ENCODE measurements around the gene BRAP.
"Not testable (repeated sequence)": the region's sequence is repeated elsewhere in the genome, so short reads cannot be mapped to it uniquely, and the experiment has no call there.

Gene BRAP

DNA sequence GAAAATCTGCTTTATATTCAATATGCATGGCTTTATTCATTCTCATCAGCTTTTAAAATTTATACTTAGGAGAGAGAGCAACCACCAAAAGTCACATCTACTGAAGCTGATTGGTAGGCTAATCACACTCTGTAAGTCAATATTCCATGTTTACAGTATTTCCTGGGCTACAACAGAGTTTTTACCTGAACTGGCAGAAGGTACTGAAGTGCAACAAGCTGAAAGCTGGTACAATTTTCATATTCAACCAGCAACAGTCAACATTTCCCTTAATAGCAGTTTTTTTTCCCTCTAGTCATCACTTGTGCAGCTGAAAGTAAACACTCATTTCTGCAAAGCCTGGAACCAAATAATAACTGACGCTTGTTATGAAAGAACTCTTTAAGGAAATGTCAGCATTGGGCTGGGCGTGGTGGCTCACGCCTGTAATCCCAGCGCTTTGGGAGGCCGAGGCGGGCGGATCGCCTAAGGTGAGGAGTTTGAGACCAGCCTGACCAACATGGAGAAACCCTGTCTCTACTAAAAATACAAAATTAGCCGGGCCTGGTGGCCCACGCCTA is 12.9 kb downstream of the BRAP start:
- DNase-seq, result no peak

- no peak for DNase-seq
Measured at GRCh38 chr12:111664961-111665865, 20.5 kb downstream of the BRAP start.

GRCh38 chr12:111664499-111664898 is 21.3 kb downstream of the BRAP start:
- DNase-seq, result no peak

DNA sequence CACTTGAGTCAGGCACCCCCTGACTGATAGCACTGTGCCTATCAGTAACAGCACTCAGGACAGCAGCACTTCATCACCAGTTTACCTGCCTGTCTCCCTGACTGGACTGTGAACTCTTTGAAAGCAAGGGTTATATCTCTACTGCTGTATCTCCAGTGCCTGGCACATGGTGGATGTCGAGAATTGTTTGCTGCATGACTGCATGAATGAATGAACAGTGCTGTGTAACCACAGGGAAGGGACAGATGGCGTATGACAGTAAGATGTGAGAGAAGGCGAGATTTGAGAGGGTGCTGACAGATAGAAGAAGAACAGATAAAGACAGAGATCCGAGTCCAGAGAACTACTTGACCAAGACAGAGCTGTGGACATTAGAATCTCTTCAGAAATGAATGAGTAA is 29.7 kb downstream of the BRAP start:
- no peak for DNase-seq

DNA sequence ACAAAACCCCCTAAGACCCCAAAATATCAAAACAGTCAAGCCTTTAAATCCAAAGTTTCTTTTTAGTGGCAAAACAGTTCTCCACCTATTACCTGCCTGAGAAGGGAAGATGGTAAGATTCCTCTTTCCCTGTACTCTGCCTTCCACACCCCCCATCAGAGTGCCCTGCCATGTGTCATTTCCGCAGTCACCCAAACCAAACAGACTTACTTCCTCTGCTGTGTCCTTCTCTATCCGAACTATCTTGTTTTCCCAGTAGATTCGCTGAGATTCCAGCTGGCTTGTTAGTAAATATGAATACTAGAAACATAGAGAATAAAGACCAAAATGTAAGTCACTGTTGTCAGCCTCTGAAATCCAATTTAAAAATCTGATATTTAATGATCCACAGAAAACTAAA is 30.4 kb downstream of the BRAP start:
- DNase-seq, result no peak

- no peak for DNase-seq
Measured at GRCh38 chr12:111653596-111653995, 32.2 kb downstream of the BRAP start.

GRCh38 chr12:111652530-111652929 is 33.2 kb downstream of the BRAP start:
- not testable (repeated sequence) for DNase-seq

GRCh38 chr12:111650912-111651311 is 34.8 kb downstream of the BRAP start:
- DNase-seq, result no peak

DNA sequence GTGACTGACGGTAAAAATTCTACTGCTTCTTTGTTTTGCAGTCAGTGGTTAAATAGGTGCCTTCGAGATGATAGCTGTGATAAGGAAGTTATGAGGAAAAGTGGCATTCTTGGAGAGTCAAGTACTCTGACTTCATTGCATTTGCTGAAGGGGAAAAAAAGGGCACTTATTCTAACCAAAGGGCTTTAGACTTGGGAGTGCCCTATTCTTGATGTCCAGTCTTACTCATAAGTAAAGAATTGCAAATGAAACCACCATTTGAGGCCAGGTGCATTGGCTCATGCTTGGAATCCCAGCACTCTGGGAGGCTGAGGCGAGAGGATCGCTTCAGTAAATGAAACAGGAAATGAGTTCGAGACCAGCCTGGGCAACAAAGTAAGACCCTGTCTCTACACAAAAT is 40.3 kb downstream of the BRAP start:
- DNase-seq, result no peak

GRCh38 chr12:111643427-111643826 is 42.3 kb downstream of the BRAP start:
- DNase-seq, result no peak

DNA sequence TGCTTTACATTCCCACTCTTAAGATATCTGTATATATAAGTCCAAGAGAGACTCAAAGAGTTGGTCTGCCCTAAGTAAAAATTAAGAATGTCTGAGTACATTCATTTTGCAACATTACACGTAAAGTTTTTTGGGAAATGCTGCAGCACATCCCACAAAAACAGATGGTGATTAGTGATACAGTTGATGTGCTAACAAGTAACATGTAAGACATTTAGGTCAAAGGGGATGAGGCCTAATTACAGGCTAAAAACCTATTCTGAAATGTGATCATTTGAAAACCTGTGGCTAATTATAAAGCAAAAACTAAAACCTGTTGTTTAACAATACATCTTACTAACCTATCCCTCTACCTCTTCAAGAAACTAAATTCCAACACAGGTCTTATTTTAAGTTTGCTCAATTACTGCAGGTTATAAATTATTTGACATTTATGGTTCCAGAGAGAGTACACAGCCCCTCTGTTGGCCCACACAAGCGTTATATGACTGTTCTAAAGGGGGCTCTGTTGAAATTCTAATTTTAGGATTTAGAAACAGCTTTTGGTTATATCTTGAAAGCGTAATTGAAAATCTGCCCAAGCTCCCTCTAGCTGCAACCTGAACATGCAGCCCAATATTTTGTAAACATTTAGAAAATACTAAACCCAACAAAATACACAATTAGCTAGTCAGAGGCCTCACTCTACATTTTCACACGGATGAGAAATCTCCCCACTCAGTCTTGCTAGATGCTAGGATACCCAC is 42.9 kb downstream of the BRAP start:
- DNase-seq, result no peak

DNA sequence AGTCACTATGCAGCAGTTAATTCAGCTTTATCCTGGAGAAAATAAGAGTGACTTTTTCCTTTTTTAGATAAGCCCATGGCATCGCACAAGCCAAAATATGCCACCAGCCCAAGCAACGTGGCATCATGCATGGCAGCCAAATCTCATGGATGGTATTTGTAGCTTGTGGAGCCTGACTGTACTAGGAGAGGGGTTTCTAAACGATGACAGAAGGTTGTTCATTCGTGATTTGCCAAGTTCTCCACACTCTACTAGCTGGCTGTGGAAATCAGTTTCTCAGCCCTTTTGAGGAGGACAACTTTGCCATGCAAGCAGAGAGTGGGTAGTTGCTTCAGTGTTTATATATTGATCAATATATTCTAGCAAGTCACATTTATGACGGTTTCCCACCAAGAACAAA is 45.2 kb downstream of the BRAP start:
- DNase-seq, result no peak

- DNase-seq, result no peak
Measured at GRCh38 chr12:111638556-111638955, 47.2 kb downstream of the BRAP start.

DNA sequence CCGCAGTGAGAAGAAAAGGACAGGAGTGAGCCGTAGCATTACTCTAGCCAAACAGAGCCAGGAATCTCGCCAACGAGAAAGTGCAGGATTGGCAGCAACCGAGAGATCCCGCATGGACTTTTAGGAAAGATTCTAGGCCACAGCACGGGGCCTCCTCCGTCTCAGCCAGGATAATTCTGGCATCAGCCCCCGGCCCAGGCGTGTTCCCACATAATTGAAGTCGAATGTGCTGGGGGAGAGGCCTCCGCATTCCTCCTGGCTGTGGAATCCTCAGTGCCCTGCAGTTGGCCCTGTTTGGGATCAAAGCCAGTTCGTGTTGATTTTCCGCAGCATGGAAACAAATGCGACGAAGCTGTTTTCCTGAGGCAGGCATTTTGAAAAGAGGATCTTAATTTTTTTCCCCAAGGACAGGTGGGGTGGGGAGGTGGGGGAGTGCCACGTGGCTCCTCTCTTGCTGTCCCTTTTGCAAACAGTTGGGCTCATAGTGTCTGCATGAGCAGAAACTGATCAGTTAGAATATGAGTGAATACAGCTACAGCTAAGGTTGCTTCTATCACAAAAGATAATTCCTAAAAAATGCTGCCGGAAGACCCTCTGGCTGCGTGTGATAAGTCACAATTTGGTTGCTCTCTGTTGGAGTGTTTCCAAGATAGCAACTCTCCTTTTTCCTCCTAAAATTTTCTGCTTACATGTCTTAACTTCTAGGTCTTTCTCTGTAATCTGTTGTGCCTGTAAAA is 49.4 kb downstream of the BRAP start:
- DNase-seq, result no peak

DNA sequence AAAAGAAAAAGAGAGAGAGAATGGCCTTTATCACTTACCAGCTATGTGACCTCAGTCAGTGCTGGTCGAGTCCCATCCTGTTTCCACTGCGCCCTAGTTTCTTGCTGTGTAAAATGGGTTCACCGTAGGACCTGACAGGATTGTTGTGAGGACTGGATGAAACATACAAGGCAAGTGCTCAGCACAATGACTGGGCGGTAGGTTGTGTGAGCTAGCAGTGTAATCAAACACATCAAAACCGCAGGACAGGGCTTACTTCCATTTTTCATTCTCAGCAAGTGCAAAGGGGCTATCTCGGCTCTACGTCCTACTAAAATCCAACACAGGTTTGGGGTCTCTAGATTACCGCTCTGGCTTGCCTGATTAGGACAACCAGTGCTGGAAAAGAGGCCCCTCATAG is 50.2 kb downstream of the BRAP start:
- no peak for DNase-seq

DNA sequence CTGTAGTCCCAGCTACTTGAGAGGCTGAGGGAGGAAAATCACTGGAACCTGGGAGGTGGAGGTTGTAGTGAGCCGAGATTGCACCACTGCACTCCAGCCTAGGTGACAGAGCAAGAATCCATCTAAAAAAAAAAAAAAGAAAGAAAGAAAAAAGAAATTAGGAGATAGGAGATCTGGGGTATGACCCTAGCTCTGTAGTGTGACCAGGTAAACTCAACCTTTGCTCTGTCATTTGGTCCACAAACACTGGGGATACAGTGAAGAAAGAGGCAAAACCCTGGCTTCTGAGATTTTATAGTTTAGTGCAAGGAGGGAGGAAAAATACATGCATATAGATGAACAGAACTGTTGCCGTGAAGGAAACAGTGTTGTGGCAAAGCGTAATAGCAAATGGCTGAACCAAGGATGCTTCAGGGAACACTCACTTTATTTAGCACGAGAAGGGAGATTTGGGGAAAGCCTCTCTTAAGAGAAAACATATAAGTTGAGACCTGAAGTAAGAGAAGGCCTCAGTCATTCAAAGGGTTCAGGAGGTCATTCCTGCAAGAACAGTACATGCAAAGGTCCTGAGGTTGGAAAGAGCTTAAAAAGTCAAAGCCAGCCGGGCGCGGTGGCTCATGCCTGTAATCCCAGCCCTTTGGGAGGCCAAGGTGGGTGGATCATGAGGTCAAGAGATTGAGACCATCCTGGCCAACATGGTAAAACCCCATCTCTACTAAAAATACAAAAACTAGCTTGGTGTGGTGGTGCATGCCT is 57.1 kb downstream of the BRAP start:
- DNase-seq, result no peak

- DNase-seq, result no peak
Measured at GRCh38 chr12:111626230-111626629, 59.5 kb downstream of the BRAP start.

GRCh38 chr12:111624540-111624939 is 61.2 kb downstream of the BRAP start:
- DNase-seq, result no peak

- not testable (repeated sequence) for DNase-seq
Measured at GRCh38 chr12:111617841-111618240, 67.9 kb downstream of the BRAP start.

DNA sequence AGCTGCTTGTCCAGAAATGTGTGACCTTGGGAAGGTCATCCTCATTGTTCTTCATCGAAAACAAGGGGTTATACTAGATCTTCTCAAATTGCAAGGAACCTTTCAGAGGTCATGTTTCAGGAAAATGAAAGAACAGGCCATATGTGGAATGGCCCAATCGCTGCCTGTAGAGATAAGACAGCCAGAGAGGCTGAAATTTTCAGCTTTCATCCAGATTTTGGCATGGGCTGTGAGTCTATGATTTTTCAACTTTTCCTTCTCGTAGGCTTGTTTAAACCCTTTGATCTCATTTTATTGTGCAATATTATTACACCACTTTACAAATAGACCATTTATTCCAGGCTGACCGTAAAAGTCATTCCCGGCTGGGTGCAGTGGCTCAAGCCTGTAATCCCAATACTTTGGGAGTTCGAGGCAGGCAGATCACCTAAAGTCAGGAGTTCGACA is 69.6 kb downstream of the BRAP start:
- DNase-seq, result no peak

DNA sequence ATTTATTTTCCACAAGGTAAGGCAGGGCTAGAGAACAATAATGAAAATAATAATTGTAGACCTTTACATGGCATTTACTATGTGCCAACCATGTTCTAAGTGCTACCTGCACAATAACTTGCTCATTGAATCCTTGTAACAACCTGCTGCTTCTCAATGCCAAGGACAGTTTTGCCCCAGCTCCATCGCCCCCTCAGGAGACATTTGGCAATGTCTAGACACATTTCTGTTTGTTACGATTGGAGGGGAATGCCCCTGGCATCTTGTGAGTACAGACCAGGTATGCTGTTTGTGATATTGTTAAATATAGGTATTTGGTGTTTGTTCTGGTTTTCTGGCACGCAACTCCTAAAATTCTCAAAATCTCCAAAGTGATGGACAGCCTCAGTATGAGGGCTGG is 78.5 kb downstream of the BRAP start:
- DNase-seq, result no peak

DNA sequence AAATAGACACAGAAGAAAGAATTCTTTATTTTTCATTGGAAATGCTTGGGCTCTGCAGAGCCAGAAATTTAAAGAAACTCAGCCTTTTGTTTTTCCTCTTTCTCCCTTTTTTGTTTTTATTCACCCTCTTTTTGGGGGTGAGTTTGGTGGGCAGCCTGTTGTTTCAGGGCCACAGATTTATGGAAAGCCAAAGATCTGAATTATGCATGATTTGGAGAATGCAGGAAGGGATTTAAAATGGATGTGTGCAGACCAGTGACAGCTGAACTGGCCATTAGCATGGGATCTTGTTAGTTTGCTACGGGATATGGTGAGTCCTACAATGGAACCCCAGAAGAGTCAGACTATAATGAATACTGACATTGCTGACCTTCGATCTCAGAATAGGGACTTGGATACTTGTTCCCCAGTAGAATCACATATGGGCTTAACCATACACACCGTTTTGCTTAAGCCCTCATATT is 79.0 kb downstream of the BRAP start:
- DNase-seq, result no peak

Data from activated CD4-positive, alpha-beta T cell treated with anti-CD3 and anti-CD28 coated beads for 1 hour (primary cell).